GM19455 (cell line): Measurements from ENCODE around the gene TCEAL3.
"Not testable (repeated sequence)": the region's sequence is repeated elsewhere in the genome, so short reads cannot be mapped to it uniquely, and the experiment has no call there.

ENCODE experiments used
- ATAC-seq: cut with Tn5 transposase; IDR thresholded peaks from one replicate; pipeline ENCODE4 v1.9.1; 2021; ENCODE audit not compliant: unreplicated experiment

Gene TCEAL3

DNA sequence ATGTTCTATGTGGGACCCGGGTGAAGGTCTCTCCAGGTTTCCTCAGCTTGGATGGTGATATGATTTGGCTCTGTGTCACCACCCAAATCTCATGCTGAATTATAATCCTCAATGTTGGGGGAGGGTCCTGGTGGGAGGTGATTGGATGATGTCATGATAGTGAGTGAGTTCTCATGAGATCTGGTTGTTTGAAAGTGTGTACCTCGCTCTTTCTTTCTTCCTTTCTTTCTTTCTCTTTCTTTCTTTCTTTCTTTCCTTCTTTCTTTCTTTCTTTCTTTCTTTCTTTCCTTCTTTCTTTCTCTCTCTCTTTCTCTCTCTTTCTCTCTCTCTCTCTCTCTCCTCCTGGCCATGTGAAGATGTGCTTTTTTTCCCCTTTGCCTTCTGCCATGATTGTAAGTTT is 51.7 kb downstream of the TCEAL3 start:
- not testable (repeated sequence) for ATAC-seq
